Spinal cord (tissue), 10 donors: ENCODE measurements around the gene ZNF879. TPM values are rescaled to one million over a fixed set of nuclear protein-coding genes. Genes with fewer than 3 reads are reported as not detected.

ENCODE experiments used
- DNase-seq, 6 donors: peaks; one replicate each; pipeline versions ENCODE4 v3.0.0 to v3.0.0-alpha.2; 2013 to 2015; ENCODE audit warnings: low spot score in 6 of 6, low read depth in 4 of 6
- H3K27ac ChIP-seq: one replicate; pipeline ENCODE4 v1.5.1; 2013; ENCODE audit warnings: low read depth, low read length, control low read depth
- H3K27me3 ChIP-seq: one replicate; pipeline ENCODE4 v1.6.1; 2013; ENCODE audit warnings: low read length; ENCODE audit not compliant: control insufficient read depth, insufficient read depth
- H3K36me3 ChIP-seq: one replicate; pipeline ENCODE4 v1.6.1; 2013; ENCODE audit warnings: low read length; ENCODE audit not compliant: control insufficient read depth, insufficient read depth
- H3K4me1 ChIP-seq: one replicate; pipeline ENCODE4 v1.6.1; 2013; ENCODE audit warnings: low read length; ENCODE audit not compliant: control insufficient read depth, insufficient read depth
- H3K4me3 ChIP-seq: one replicate; pipeline ENCODE4 v1.5.1; 2013; ENCODE audit warnings: low read depth, low read length, control low read depth
- H3K9me3 ChIP-seq: one replicate; pipeline ENCODE4 v1.6.1; 2013; ENCODE audit warnings: low read length; ENCODE audit not compliant: control insufficient read depth, insufficient read depth
- WGBS: methylation state at CpG from one replicate; pipeline ENCODE4 v1.1.5; 2013; ENCODE audit warnings: missing lambda C conversion rate; ENCODE audit not compliant: insufficient coverage; 5-methylcytosine and 5-hydroxymethylcytosine counted together
- polyA plus RNA-seq, 2 donors: library from polyadenylated mRNA; unstranded; fragments of 120-200 nt; gene quantifications; one replicate each; pipeline ENCODE4 v1.2.1, GENCODE V29; 2013; ENCODE audit not compliant: insufficient read length in 2 of 2
- total RNA-seq, 2 donors: library from RNA; depleted of rRNA in 1 of 2; stranded (reverse); fragments of 120-200 nt in 1 of 2; fragments of >200 nt in 1 of 2; gene quantifications; one replicate each; pipeline versions ENCODE4 v1.2.3 to v1.2.4, GENCODE V29; 2013 to 2014
- donor health status: healthy.

Gene ZNF879
- total and polyA plus RNA-seq, 4 donors = 6.4 to 10.5 (median 9.1) TPM

DNA sequence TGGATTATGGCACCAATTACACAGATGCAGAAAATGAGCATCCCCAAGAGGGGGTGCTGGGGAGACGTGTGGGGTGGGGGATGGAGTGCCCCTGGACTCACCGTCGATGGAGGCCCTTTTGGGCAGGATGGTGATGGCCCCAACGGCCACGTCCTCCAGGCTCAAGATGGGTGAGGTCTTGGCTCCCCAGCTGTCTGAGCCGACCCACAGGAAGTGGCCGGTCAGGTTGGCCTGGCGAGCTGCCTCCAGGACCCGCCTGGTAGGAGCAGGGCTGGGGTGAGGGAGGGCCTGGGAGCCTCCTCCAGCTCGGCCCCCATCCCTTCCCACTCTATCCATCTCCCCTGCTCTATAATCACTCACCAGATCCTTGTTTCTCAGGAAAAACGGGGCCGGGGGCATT is 33.1 kb upstream of the ZNF879 start:
- Histone ChIP-seq H3K4me1 (peaks cover 11% of the 10 kb centered on the region), H3K9me3 (peaks cover 3% of the 10 kb centered on the region), H3K27me3 (peaks cover 23% of the 10 kb centered on the region), H3K4me3 (no peak overlapping the region), H3K36me3 (peaks cover 24% of the 10 kb centered on the region), H3K27ac (no peak overlapping the region)
- DNase-seq = no peak
- 90% methylated on average over 10 of the region's 12 CpGs for WGBS

- Histone ChIP-seq H3K36me3 (peaks cover 18% of the 10 kb centered on the region), H3K4me1 (peaks cover 11% of the 10 kb centered on the region), H3K9me3 (peaks cover 3% of the 10 kb centered on the region), H3K27ac (no peak overlapping the region), H3K4me3 (no peak overlapping the region), H3K27me3 (peaks cover 29% of the 10 kb centered on the region)
- WGBS = 95% methylated on average over 25 of the region's 28 CpGs
- DNase-seq = no peak
These were observed 32.1 kb upstream of the ZNF879 start for GRCh38 chr5:178991190-178992145.

DNA sequence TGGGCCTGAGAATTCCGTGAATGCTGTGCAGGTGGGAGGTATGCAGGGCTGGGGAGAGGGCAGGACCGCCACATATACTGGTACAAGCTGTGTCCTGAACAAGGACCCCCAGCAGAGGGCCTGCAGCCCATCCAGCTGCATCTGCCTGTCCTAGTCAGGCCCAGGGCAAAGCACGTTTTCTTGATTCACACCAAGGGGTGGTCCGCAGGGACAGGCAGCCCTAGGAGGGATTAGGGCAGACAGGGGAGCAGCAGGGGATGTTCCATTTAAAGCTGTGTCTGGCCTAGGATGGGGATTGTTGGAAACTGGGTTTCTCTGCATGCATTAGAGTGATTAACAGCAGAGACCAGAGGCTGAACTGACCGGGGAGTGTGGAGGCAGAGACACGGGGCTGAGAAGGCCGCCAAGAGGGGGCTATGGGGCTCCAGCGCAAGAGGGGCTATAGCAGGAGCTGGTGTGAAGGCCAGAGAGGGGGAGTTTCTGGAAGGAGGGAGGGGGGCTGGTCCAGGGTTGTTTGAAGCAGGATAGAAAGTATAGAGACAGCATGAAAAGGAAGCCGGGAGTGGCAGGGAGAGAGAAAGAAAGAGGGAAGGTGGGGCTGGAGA is 31.2 kb upstream of the ZNF879 start:
- peaks cover 11% of the 10 kb centered on the region for H3K4me1 ChIP-seq
- H3K27ac ChIP-seq = no peak overlapping the region
- peaks cover 30% of the 10 kb centered on the region for H3K27me3 ChIP-seq
- no peak for DNase-seq
- no peak overlapping the region for H3K4me3 ChIP-seq
- no peaks in the 10 kb centered on the region for H3K9me3 ChIP-seq
- 59% methylated on average over 9 of the region's 9 CpGs for WGBS
- peaks cover 11% of the 10 kb centered on the region for H3K36me3 ChIP-seq

GRCh38 chr5:178993236-178993765 is 30.3 kb upstream of the ZNF879 start:
- Histone ChIP-seq H3K9me3 (no peaks in the 10 kb centered on the region), H3K4me3 (no peak overlapping the region), H3K4me1 (peaks cover 11% of the 10 kb centered on the region), H3K27me3 (peaks cover 30% of the 10 kb centered on the region), H3K36me3 (peaks cover 11% of the 10 kb centered on the region), H3K27ac (no peak overlapping the region)
- WGBS = 85% methylated on average over 18 of the region's 20 CpGs
- DNase-seq = no peak

DNA sequence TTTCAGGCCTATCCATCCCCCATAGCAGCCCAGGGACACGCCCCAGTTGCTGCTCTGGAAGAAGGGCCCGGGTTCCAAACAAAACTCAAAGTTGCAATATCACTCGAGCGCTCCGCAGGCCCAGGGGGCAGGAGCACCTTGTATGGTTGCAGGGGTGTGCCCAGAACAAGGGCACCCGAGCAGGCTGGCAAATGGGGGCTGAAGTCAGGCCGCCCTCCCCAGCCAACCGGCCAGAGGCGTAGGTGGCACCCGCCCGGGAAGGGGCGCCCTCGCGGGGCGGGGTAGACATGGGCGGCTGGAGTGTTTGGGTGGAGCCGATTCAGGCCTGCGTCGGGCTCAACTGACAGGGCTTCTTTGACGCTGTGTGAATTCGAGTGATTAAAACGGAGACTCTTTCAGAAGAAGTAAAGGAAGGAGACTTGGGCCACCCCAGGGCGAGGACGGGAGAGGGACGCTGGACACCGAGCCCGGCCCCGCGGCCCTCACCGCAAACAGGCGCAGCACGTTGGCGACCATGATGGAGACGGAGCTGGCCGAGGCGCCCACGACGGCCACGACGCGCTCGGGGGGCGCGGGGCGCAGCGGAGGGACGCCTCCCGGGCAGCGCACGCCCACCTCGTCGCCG is 29.5 kb upstream of the ZNF879 start:
- H3K4me1 ChIP-seq = peaks cover 11% of the 10 kb centered on the region
- peaks cover 30% of the 10 kb centered on the region for H3K27me3 ChIP-seq
- DNase-seq = no peak
- no peak overlapping the region for H3K27ac ChIP-seq
- H3K9me3 ChIP-seq = no peaks in the 10 kb centered on the region
- H3K4me3 ChIP-seq = no peak overlapping the region
- H3K36me3 ChIP-seq = peaks cover 9% of the 10 kb centered on the region
- WGBS = 18% methylated on average over 52 of the region's 53 CpGs

- Histone ChIP-seq H3K27me3 (peaks cover 30% of the 10 kb centered on the region), H3K36me3 (peaks cover 9% of the 10 kb centered on the region), H3K4me3 (no peak within 1 kb of the TSS), H3K4me1 (peaks cover 11% of the 10 kb centered on the region), H3K9me3 (no peaks in the 10 kb centered on the region), H3K27ac (no peak within 1 kb of the TSS)
- under 1% methylated on average over 89 of the region's 97 CpGs for WGBS
- DNase-seq = peak in 2 of 6 donors; percentile 22 to 42
These were observed 28.8 kb upstream of the ZNF879 start, which contains the start of gene GRM6 for GRCh38 chr5:178994580-178995340. TSS of gene GRM6 (minus strand) at chr5:178995320. CDS start at chr5:178994944, 376 bp downstream.

DNA sequence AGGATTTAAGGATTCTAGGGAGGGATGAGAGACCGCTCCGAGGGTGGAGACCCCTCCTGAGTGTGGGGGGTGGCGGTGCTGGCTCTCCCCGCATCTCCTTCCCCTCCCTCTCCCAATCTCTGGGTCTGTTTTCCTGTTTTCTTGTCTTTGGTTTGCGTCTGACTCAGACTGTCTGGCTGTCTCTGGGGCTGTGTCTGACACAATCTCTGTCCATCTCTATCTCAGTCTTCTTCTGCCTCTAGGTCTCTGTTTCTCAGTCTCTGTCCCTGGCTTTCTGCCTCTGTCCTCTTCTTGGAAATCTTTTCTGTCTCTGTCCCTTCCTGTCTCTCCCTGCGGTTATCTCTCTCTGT is 28.3 kb upstream of the ZNF879 start:
- WGBS = 28% methylated on average over 2 of the region's 6 CpGs
- no peak for DNase-seq
- peaks cover 30% of the 10 kb centered on the region for H3K27me3 ChIP-seq
- H3K4me1 ChIP-seq = peaks cover 11% of the 10 kb centered on the region
- H3K27ac ChIP-seq = no peak overlapping the region
- no peak overlapping the region for H3K4me3 ChIP-seq
- H3K9me3 ChIP-seq = no peaks in the 10 kb centered on the region
- peaks cover 6% of the 10 kb centered on the region for H3K36me3 ChIP-seq

DNA sequence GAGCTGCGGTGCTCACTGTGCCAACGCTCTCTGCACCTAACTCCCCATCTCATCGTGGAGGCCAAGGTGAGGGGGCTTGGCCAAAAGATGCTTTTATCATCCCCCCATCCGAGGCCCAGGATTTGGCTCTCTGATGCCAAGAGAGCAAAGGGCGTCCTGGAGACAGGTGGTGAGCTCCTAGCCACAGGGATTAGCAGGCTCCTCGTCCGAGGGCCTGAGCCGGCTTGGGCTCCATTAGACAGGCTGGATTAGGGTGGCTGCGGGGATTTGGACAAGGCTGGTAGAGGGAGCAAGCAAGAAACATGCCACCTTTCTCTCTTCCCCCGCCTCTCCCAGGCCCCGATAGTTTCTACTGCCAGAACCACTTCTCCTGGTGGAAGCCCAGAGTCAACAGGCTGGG is 27.4 kb upstream of the ZNF879 start:
- Histone ChIP-seq H3K9me3 (no peaks in the 10 kb centered on the region), H3K27ac (no peak overlapping the region), H3K4me3 (no peak overlapping the region), H3K36me3 (no peaks in the 10 kb centered on the region), H3K4me1 (peaks cover 11% of the 10 kb centered on the region), H3K27me3 (peaks cover 30% of the 10 kb centered on the region)
- DNase-seq = no peak
- 73% methylated on average over 4 of the region's 11 CpGs for WGBS

DNA sequence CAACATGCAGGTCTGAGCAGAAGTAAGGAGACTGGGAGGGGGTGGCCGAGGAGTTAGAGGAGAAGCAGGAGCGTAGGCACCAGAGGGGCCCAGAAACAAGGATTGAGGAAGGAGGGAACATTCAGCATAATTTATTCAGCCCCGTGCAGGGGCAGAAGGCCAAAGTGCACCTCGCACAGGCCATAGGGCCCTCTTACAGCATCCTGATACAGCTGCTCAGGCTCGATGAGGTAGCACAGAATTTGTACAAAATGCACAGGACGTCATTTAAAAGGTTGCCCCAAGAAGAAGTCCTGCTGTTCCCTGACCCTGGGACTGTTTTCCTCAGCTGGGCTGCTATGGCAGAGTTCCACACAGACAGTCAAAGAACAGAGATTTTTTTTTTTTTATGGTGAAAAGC is 26.4 kb upstream of the ZNF879 start:
- Histone ChIP-seq H3K27ac (no peak overlapping the region), H3K4me3 (no peak overlapping the region), H3K9me3 (no peaks in the 10 kb centered on the region), H3K4me1 (peaks cover 11% of the 10 kb centered on the region), H3K27me3 (peaks cover 30% of the 10 kb centered on the region), H3K36me3 (no peaks in the 10 kb centered on the region)
- 53% methylated on average over 6 of the region's 6 CpGs for WGBS
- peak in 1 of 6 donors; percentile 17 for DNase-seq
